ENCODE results near the gene ZNF652. TPM values are rescaled to one million over a fixed set of nuclear protein-coding genes. Genes with fewer than 3 reads are reported as not detected.

ZNF652 gene
- total RNA-seq, 1 donor from 2014 or later = 52.7 TPM

DNA sequence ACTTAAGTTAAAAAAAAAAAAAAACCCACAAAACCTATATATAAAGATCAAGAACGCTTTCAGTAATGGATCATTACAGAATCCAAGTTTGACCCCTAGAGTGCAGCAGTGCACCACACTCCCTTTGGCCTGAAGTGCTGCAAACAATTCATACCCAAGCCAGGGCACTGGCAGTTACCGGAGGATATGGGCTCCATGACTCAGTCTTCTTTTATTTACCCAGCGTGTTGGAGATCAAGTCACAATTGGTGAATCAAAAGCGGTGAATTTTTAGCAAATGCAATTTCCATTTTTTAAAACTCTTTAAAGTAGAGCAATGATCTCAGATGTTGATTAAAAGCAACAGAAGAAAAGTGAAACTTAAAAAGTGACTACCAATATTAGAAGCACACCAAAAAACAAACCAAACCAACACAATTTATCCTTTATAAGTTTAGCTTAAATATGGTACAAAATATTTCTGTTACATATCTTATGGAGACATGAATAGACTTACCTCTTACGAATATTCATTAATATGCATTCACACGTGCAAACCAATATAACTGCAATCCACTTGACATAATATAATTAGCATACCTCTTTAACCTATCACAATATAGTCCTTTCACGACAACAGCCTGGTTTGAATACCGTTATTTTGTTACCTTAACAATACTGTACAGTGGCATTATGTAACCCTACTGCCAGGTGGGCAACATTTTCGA, 46.3 kb downstream of the ZNF652 start:
- Mint-ChIP-seq H3K27ac (no peak overlapping the region), H3K9me3 (ENCODE audit: low read depth) (no peaks in the 10 kb centered on the region)

DNA sequence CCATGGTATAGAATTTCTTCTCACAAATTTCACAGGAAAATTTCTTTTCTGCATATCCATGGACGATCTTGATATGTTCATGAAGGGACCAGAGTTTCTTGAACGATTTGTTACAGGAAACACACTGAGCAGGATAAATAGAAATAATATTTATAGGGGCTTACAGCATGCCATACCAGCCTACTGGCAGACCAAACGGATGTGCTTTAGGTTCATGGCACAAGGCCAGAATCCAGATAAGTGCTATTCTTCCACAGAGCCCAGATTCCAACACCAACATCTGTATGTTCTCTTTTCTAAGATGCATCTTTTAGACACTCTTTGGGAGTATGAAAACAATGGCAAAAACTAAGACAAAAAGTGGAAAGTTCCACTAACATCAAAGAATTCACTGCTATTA, 49.3 kb downstream of the ZNF652 start:
- Mint-ChIP-seq H3K4me3 (ENCODE audit: low read depth) (no peak overlapping the region), H3K36me3 (ENCODE audit: insufficient read depth) (peaks cover 4% of the 10 kb centered on the region), H3K9me3 (ENCODE audit: low read depth) (no peaks in the 10 kb centered on the region), H3K27me3 (no peaks in the 10 kb centered on the region), H3K4me1 (ENCODE audit: low read depth) (peaks cover 2% of the 10 kb centered on the region), H3K27ac (no peak overlapping the region)
- no peak for DNase-seq (ENCODE audit: low spot score, unreplicated experiment)
- TF ChIP-seq, protein P1, sequence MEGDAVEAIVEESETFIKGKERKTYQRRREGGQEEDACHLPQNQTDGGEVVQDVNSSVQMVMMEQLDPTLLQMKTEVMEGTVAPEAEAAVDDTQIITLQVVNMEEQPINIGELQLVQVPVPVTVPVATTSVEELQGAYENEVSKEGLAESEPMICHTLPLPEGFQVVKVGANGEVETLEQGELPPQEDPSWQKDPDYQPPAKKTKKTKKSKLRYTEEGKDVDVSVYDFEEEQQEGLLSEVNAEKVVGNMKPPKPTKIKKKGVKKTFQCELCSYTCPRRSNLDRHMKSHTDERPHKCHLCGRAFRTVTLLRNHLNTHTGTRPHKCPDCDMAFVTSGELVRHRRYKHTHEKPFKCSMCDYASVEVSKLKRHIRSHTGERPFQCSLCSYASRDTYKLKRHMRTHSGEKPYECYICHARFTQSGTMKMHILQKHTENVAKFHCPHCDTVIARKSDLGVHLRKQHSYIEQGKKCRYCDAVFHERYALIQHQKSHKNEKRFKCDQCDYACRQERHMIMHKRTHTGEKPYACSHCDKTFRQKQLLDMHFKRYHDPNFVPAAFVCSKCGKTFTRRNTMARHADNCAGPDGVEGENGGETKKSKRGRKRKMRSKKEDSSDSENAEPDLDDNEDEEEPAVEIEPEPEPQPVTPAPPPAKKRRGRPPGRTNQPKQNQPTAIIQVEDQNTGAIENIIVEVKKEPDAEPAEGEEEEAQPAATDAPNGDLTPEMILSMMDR (IDR thresholded peaks at IDR 0.05; ENCODE audit: unreplicated experiment) = no peak

More for the DNA sequence above, 46.3 kb downstream of the ZNF652 start:
- no peaks in the 10 kb centered on the region for H3K27me3 Mint-ChIP-seq
- H3K36me3 Mint-ChIP-seq (ENCODE audit: insufficient read depth) = peaks cover 2% of the 10 kb centered on the region
- DNase-seq (ENCODE audit: low spot score, unreplicated experiment) = peak; percentile 34
- TF ChIP-seq, protein P1 (IDR thresholded peaks at IDR 0.05; ENCODE audit: unreplicated experiment) = peak; percentile 87
- no peak overlapping the region for H3K4me3 Mint-ChIP-seq (ENCODE audit: low read depth)
- peaks cover 2% of the 10 kb centered on the region for H3K4me1 Mint-ChIP-seq (ENCODE audit: low read depth)

DNA sequence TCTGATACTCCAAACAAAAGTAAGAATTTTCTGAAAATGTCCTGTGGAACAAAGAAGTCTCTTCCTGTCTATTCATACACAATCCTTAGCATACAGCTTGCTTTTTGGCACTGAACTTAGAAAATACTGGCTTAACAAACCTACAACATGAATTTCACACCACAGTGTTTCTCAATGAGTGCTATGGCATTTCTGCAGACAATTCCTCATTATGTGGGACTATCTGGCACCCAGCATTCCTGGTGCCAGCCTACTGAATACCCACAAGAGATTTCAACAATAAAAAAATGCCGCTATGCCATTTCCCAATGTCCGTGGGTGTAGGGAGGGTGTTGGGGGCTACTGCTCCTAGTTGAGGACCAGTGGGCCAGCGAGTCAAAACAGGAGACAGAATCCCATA, 62.1 kb downstream of the ZNF652 start:
- Mint-ChIP-seq H3K36me3 (ENCODE audit: insufficient read depth) (peaks cover 7% of the 10 kb centered on the region), H3K9me3 (ENCODE audit: low read depth) (no peaks in the 10 kb centered on the region), H3K4me3 (ENCODE audit: low read depth) (no peak overlapping the region), H3K27ac (no peak overlapping the region), H3K27me3 (no peaks in the 10 kb centered on the region), H3K4me1 (ENCODE audit: low read depth) (no peaks in the 10 kb centered on the region)
- TF ChIP-seq, protein P1 (IDR thresholded peaks at IDR 0.05; ENCODE audit: unreplicated experiment) = no peak
- DNase-seq (ENCODE audit: low spot score, unreplicated experiment) = no peak

DNA sequence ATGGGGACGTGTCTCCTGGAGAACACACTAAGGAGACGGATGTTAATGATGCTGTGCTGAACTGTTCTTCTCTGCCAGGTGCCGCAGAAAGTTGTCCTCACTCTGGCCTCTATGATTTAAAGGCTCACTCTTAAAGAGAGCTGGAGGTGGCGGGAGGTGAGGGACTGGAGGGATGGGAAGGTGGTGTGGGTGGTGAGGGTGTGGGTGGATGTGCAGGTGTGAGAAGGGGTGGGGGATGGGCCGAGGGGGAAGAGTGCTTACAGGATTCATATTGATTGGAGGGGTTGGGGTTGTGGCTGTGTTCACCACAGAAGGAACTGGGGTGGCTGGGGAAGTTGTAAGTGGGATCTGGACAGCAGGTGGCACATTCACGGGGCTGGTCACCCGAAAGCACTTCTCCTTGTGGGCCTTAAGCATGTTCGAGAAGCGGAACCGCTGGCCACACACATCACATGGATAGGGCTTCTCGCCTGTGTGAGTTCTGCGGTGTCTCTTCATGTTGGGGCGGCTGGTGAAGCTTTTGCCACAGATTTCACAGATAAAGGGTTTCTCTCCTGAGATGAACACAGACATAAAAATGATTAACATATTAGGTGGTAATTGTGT, 63.6 kb downstream of the ZNF652 start:
- no peak for DNase-seq (ENCODE audit: low spot score, unreplicated experiment)
- H3K4me1 Mint-ChIP-seq (ENCODE audit: low read depth) = peaks cover 5% of the 10 kb centered on the region
- TF ChIP-seq, protein P1 (IDR thresholded peaks at IDR 0.05; ENCODE audit: unreplicated experiment) = no peak
- H3K36me3 Mint-ChIP-seq (ENCODE audit: insufficient read depth) = peaks cover 7% of the 10 kb centered on the region
- H3K27ac Mint-ChIP-seq = no peak overlapping the region
- H3K4me3 Mint-ChIP-seq (ENCODE audit: low read depth) = no peak overlapping the region
- no peaks in the 10 kb centered on the region for H3K9me3 Mint-ChIP-seq (ENCODE audit: low read depth)
- no peaks in the 10 kb centered on the region for H3K27me3 Mint-ChIP-seq

DNA sequence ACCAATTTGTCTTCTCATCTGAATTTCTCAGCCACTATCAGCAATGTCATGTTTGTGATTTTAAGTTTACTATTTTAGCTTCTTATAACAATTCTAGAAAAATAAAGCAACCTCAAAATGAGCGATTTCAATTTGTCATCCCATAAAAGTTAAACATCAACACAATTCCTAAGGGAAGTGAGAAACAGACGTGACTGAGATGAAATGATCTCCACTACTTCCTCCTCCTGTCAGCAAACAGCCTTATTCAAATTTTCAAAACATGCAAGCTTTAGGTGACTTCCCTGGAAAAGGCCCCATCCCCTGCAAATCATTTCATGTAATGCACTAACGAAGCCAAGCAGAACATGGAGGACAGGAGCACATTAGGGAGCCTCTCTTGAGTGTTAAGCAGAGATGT, 64.9 kb downstream of the ZNF652 start:
- H3K27ac Mint-ChIP-seq = no peak overlapping the region
- H3K27me3 Mint-ChIP-seq = no peaks in the 10 kb centered on the region
- no peaks in the 10 kb centered on the region for H3K9me3 Mint-ChIP-seq (ENCODE audit: low read depth)
- H3K36me3 Mint-ChIP-seq (ENCODE audit: insufficient read depth) = peaks cover 7% of the 10 kb centered on the region
- TF ChIP-seq, protein P1 (IDR thresholded peaks at IDR 0.05; ENCODE audit: unreplicated experiment) = no peak
- no peak for DNase-seq (ENCODE audit: low spot score, unreplicated experiment)
- no peak overlapping the region for H3K4me3 Mint-ChIP-seq (ENCODE audit: low read depth)
- H3K4me1 Mint-ChIP-seq (ENCODE audit: low read depth) = peaks cover 8% of the 10 kb centered on the region
